Activated CD4-positive, alpha-beta T cell treated with anti-CD3 and anti-CD28 coated beads for 36 hours (primary cell): ENCODE data around the gene ZNF787. TPM values are rescaled to one million over a fixed set of nuclear protein-coding genes. Genes with fewer than 3 reads are reported as not detected.
"Not testable (repeated sequence)": the region's sequence is repeated elsewhere in the genome, so short reads cannot be mapped to it uniquely, and the experiment has no call there.

ENCODE experiments used
- ATAC-seq: fragments of 200-7000 bp; cut with Tn5 transposase; one replicate; pipeline ENCODE4 v1.10.0; 2021; ENCODE audit warnings: mild to moderate bottlenecking, moderate library complexity
- CTCF ChIA-PET: fragments of 350-600 bp; sonication (Branson Sonifier 250); formaldehyde crosslinking; loops from one replicate; lab custom pipeline; 2021; ENCODE audit warnings: antibody characterized with exemption; lab: Charles Lee
- POLR2A ChIA-PET: fragments of 350-600 bp; sonication (Branson Sonifier 250); formaldehyde crosslinking; loops from one replicate; lab custom pipeline; 2021; ENCODE audit warnings: antibody characterized with exemption, inconsistent platforms; lab: Charles Lee
- DNase-seq: peaks from one replicate; pipeline ENCODE4 v3.0.0-alpha.2; 2020
- H3K27ac Mint-ChIP-seq: one replicate; pipeline ENCODE4 v1.8.0; 2021; ENCODE audit warnings: mixed read lengths
- H3K27me3 Mint-ChIP-seq: one replicate; pipeline ENCODE4 v1.8.0; 2021; ENCODE audit warnings: mixed read lengths
- H3K36me3 Mint-ChIP-seq: one replicate; pipeline ENCODE4 v1.8.0; 2021; ENCODE audit warnings: low read depth, mixed read lengths
- H3K4me1 Mint-ChIP-seq: one replicate; pipeline ENCODE4 v1.8.0; 2021; ENCODE audit warnings: mixed read lengths
- H3K4me3 Mint-ChIP-seq: one replicate; pipeline ENCODE4 v1.8.0; 2021; ENCODE audit warnings: mild to moderate bottlenecking, moderate library complexity, mixed read lengths
- H3K9me3 Mint-ChIP-seq: one replicate; pipeline ENCODE4 v1.8.0; 2021; ENCODE audit warnings: low read depth, mixed read lengths
- intact Hi-C, 2 experiments: fragments of 100-400 bp; cut with DNase I in 1 of 2; cut with micrococcal nuclease in 1 of 2; formaldehyde crosslinking; loops; one replicate each; pipeline versions ENCODE4 v1.14.2 to v1.15.1; 2022 to 2024; cut with DNase I, micrococcal nuclease
- total RNA-seq, 2 experiments: library from RNA; stranded (reverse); gene quantifications; one replicate each; pipeline ENCODE4 v1.2.3, GENCODE V29; 2021

ZNF787 gene
- total RNA-seq, 2 experiments from 2014 or later: 27.6 to 28.4 TPM

DNA sequence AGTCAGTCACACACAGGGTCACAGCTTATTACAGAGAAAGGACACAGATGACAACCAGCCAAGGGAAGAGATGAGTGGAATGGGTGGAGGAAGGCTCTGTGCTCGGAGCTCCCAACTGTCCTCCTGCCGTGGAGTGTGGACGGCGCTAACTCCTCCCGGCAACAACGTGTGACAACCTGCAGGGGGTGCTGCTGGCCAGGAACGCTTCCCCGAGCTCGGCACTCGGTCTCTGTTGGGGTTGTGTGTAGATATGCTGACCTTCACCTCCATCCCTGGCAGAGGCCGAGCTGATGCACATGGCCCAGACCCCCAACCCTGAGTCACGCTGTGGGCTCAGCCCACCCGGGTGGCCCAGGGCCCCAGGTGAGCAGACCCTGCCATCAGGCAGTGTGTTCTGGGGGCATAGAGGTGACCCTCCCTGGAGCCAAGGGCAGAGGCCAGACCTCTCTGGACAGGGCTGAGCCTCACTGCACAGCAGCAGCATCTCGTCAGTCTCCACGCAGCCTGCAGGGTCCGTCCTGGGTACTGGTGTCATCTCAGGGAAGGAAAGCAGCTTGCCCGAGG lies 34.1 kb upstream of the ZNF787 start:
- intact Hi-C loops: no loop called here
- Mint-ChIP-seq H3K4me3 (no peak overlapping the region), H3K27ac (no peak overlapping the region), H3K9me3 (no peaks in the 10 kb centered on the region), H3K4me1 (peaks cover 14% of the 10 kb centered on the region), H3K27me3 (no peaks in the 10 kb centered on the region), H3K36me3 (peaks cover 42% of the 10 kb centered on the region)
- ATAC-seq: no peak
- DNase-seq: peak; percentile 39
- ChIA-PET POLR2A (no interaction called here), CTCF (interaction anchor here (0.8 to 1.0 kb wide), 2 partner anchors 14 to 74 kb away, joined by 3 read pairs; no protein-coding TSS in a partner anchor)

DNA sequence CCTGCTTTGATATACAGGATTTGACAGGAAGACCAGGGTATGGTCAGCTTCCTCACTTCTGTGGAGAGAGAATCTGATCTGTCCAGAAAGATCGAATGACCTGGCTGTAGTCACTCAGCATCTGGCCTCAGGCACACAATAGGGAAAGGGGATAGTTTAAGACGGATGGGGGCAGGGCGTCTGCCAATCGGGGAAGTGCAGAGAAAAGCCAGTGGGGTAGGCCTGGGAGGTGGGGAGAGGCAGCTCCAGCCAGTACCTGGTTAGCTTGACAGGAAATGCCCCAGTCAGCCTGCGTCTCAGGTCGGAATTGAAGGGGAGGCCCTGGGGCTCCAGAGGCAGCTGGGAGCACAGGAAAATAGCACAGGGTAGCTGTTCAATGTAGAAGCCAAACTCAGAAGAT lies 32.4 kb upstream of the ZNF787 start:
- Mint-ChIP-seq H3K9me3 (no peaks in the 10 kb centered on the region), H3K4me1 (peaks cover 14% of the 10 kb centered on the region), H3K27ac (peak overlapping the region; percentile 79), H3K4me3 (no peak overlapping the region), H3K27me3 (no peaks in the 10 kb centered on the region), H3K36me3 (peaks cover 42% of the 10 kb centered on the region)
- DNase-seq (no peak), ATAC-seq (no peak)
- CTCF ChIA-PET: no interaction called here
- POLR2A ChIA-PET: no interaction called here
- intact Hi-C loops: no loop called here

DNA sequence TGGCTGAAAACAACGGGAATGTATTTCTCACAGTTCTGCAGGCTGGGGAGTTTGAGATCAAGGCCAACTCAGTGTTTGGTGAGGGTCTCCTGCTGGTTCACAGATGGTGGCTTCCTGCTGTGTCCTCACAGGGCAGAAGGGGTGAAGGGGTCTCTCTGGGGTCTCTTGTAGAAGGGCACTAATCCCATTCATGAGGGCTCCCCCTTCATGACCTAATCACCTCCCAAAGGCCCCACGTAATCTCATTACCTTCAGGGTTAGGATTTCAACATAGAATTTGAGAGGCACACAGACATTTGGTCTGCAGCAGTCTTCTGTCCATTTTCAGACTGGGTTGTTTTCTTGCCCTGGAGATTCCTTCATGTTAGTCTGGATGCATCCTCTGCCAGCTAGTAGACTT lies 31.5 kb upstream of the ZNF787 start:
- Mint-ChIP-seq H3K27ac (peak overlapping the region; percentile 3), H3K36me3 (peaks cover 43% of the 10 kb centered on the region), H3K4me3 (no peak overlapping the region), H3K4me1 (peaks cover 14% of the 10 kb centered on the region), H3K9me3 (no peaks in the 10 kb centered on the region), H3K27me3 (no peaks in the 10 kb centered on the region)
- POLR2A ChIA-PET: no interaction called here
- DNase-seq (no peak), ATAC-seq (no peak)
- intact Hi-C loops: no loop called here
- CTCF ChIA-PET: no interaction called here

DNA sequence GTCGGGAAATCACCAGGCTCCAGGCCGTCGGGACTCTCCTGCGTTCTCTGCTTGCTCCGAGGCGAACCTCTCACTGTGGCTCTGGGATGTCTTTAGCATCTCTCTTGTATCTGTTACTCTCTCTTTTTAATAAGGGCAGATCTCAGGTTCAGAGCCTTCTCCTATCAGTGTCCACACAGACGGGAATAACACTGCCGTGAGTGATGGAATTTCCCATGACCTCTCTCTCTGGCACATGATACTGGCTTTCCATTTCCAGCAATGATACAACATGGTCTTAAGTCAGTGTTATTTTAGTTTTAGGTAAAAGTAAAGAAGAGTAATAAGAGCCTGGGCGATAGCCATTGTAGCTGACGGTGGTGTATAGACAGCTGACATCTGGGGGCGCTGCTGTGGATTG lies 29.3 kb upstream of the ZNF787 start:
- CTCF ChIA-PET: interaction anchor here (0.7 kb wide), 1 partner anchor 60 kb away, joined by 3 read pairs; no protein-coding TSS in a partner anchor
- intact Hi-C loops: no loop called here
- POLR2A ChIA-PET: no interaction called here

DNA sequence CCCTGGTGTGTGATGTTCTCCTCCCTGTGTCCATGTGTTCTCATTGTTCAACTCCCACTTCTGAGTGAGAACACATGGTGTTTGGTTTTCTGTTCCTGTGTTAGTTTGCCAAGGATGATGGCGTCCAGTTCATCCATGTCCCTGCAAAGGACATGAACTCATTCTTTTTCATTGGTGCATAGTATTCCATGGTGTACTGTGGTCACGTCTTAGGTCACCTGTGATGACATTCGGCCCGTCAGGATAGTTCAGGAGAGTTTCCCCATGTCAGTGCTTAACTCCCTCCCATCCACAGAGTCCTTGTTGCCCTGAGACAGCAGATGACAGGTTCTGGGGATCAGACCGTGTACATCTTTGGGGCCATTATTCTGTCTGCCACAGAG lies 28.6 kb upstream of the ZNF787 start:
- intact Hi-C loops: no loop called here
- H3K27ac Mint-ChIP-seq: no peak overlapping the region
- no peaks in the 10 kb centered on the region for H3K9me3 Mint-ChIP-seq
- no peak overlapping the region for H3K4me3 Mint-ChIP-seq
- H3K27me3 Mint-ChIP-seq: no peaks in the 10 kb centered on the region
- DNase-seq: no peak
- ChIA-PET CTCF (no interaction called here), POLR2A (no interaction called here)
- peaks cover 16% of the 10 kb centered on the region for H3K4me1 Mint-ChIP-seq
- no peak for ATAC-seq
- peaks cover 24% of the 10 kb centered on the region for H3K36me3 Mint-ChIP-seq

More for the DNA sequence above, 29.3 kb upstream of the ZNF787 start:
- H3K27ac Mint-ChIP-seq: peak overlapping the region; percentile 47
- H3K36me3 Mint-ChIP-seq: peaks cover 28% of the 10 kb centered on the region
- peaks cover 14% of the 10 kb centered on the region for H3K4me1 Mint-ChIP-seq
- no peaks in the 10 kb centered on the region for H3K9me3 Mint-ChIP-seq
- ATAC-seq: no peak
- DNase-seq: no peak
- H3K27me3 Mint-ChIP-seq: no peaks in the 10 kb centered on the region
- no peak overlapping the region for H3K4me3 Mint-ChIP-seq

DNA sequence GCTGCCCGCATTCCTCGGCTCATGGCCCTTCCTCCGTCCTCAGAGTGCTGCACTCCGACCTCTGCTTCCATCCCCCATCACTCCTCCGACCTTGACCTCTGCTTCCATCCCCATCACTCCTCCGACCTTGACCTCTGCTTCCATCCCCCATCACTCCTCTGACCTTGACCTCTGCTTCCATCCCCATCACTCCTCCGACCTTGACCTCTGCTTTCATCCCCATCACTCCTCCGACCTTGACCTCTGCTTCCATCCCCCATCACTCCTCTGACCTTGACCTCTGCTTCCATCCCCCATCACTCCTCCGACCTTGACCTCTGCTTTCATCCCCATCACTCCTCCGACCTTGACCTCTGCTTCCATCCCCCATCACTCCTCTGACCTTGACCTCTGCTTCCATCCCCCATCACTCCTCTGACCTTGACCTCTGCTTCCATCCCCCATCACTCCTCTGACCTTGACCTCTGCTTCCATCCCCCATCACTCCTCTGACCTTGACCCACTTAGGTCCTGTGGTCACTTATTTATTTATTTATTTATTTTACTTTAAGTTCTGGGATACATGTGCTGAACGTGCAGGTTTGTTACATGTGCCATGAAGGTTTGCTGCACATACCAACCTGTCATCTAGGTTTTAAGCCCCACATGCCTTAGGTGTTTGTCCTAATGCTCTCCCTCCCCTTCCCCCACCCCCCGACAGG lies 28.0 kb upstream of the ZNF787 start:
- H3K9me3 Mint-ChIP-seq, H3K4me3 Mint-ChIP-seq, ATAC-seq, POLR2A ChIA-PET, H3K27ac Mint-ChIP-seq, CTCF ChIA-PET, H3K27me3 Mint-ChIP-seq, DNase-seq, intact Hi-C loops: not testable (repeated sequence)
- Mint-ChIP-seq H3K4me1 (peaks cover 18% of the 10 kb centered on the region), H3K36me3 (peaks cover 23% of the 10 kb centered on the region)

DNA sequence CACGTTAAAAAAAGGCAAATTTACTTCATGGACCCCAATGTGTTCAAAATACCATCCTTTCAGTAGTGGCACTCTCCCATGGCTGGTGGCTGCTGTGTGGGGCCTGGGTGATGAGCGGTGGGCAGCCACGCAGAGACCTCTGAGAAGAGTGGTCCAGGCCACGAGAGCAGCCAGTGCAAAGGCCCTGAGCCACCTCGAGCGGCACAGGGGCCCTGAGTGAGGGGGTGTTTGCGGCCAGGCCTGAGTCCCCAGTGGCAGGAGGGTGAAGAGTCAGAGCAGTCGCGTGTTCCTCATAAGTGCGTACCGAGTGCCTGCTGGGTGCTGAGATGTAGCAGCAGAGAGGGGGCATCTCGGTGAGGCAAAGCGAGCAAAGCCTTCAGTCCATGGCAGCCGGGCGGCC lies 27.0 kb upstream of the ZNF787 start:
- H3K27me3 Mint-ChIP-seq: no peaks in the 10 kb centered on the region
- H3K4me1 Mint-ChIP-seq: peaks cover 15% of the 10 kb centered on the region
- no peak for DNase-seq
- peaks cover 19% of the 10 kb centered on the region for H3K36me3 Mint-ChIP-seq
- ChIA-PET CTCF (no interaction called here), POLR2A (no interaction called here)
- ATAC-seq: no peak
- H3K9me3 Mint-ChIP-seq: no peaks in the 10 kb centered on the region
- intact Hi-C loops: no loop called here
- no peak overlapping the region for H3K4me3 Mint-ChIP-seq
- no peak overlapping the region for H3K27ac Mint-ChIP-seq

DNA sequence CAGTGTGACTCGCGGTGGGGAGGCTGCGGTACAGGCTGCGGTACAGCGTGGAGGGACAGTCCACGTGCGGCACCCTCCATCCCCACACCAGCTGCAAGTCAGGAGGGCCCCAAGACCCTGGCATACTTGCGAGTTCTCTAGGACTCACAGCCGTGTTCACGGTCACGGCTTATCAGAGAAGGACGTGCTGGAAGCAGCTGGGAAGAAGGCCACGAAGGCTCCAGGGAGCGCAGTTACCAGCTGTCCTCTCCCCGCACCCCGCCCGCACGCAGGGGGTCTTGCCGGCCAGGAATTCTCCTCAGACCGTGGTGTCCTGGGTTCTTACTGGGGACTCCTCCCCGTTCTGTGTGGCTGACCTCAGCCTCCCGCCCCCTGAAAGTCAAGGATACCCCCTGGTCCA lies 26.2 kb upstream of the ZNF787 start:
- H3K27me3 Mint-ChIP-seq: no peaks in the 10 kb centered on the region
- ChIA-PET POLR2A (no interaction called here), CTCF (no interaction called here)
- ATAC-seq: no peak
- intact Hi-C loops: no loop called here
- peaks cover 19% of the 10 kb centered on the region for H3K4me1 Mint-ChIP-seq
- DNase-seq: no peak
- H3K36me3 Mint-ChIP-seq: peaks cover 19% of the 10 kb centered on the region
- no peak overlapping the region for H3K4me3 Mint-ChIP-seq
- no peaks in the 10 kb centered on the region for H3K9me3 Mint-ChIP-seq
- H3K27ac Mint-ChIP-seq: no peak overlapping the region

DNA sequence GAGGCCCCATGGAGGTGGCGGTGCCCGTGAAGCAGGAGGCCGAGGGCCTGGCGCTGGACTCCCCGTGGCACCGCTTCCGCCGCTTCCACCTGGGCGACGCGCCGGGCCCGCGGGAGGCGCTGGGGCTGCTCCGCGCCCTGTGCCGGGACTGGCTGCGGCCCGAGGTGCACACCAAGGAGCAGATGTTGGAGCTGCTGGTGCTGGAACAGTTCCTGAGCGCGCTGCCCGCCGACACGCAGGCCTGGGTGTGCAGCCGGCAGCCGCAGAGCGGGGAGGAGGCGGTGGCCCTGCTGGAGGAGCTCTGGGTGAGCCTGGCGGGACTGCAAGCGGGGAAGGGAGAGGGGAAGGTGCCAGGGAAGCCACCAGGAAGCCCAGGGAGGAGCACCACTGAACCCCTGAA lies 25.8 kb upstream of the ZNF787 start:
- H3K27me3 Mint-ChIP-seq: no peaks in the 10 kb centered on the region
- no peak overlapping the region for H3K4me3 Mint-ChIP-seq
- H3K27ac Mint-ChIP-seq: no peak overlapping the region
- POLR2A ChIA-PET: no interaction called here
- no peak for DNase-seq
- ATAC-seq: no peak
- CTCF ChIA-PET: no interaction called here
- H3K36me3 Mint-ChIP-seq: peaks cover 19% of the 10 kb centered on the region
- no peaks in the 10 kb centered on the region for H3K9me3 Mint-ChIP-seq
- intact Hi-C loops: no loop called here
- peaks cover 23% of the 10 kb centered on the region for H3K4me1 Mint-ChIP-seq

DNA sequence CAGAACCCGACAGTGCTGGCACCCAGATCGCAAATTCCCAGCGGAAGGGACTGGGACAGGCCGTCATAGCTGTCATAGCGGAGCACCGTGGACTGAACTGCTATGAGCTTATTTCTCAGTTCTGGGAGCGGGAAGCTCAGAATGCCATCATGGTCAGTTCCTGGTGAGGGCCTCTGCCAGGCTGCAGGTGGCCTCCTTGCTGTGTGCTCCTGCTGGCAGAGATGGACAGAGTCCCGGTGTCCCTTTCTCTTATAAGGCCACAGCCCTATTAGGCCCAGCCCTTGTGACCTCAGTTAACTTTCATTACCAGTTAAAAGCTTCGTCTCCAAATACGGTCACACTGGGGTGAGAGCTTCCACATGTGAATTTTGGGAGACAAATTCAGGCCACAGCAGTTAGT lies 24.6 kb upstream of the ZNF787 start:
- intact Hi-C loops: no loop called here
- CTCF ChIA-PET: interaction anchor here (0.6 kb wide), 2 partner anchors 985 to 1233 kb away, joined by 3 read pairs; no protein-coding TSS in a partner anchor

DNA sequence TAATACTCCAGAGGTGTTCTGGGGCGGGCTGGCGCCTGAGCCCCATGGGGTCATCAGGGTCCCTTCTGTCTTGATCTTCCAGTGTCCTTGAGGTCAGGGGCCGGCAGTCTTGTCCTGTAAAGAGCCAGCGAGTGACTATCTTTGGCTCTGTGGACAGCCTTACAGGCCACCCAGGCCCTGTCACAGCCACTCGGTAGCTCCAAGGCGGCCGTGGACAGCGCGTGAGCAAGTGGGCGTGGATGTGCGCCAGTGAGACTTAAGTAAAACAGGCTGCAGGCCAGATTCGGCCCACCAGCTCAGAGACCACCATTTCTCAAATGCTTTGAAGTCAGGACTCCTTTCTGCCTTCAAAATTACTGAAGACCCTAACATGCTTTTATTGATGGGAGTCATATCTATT lies 23.7 kb upstream of the ZNF787 start:
- Mint-ChIP-seq H3K36me3 (peaks cover 15% of the 10 kb centered on the region), H3K27me3 (no peaks in the 10 kb centered on the region), H3K4me1 (peaks cover 29% of the 10 kb centered on the region), H3K4me3 (no peak overlapping the region), H3K27ac (no peak overlapping the region), H3K9me3 (no peaks in the 10 kb centered on the region)
- intact Hi-C loops: no loop called here
- POLR2A ChIA-PET: interaction anchor here (1.4 kb wide), 1 partner anchor 24 kb away, joined by 3 read pairs; the partner anchor contains the start of gene ZNF787
- CTCF ChIA-PET: no interaction called here
- ATAC-seq: no peak
- DNase-seq: no peak

More for the DNA sequence above, 24.6 kb upstream of the ZNF787 start:
- Mint-ChIP-seq H3K36me3 (peaks cover 19% of the 10 kb centered on the region), H3K27ac (no peak overlapping the region), H3K4me3 (no peak overlapping the region), H3K27me3 (no peaks in the 10 kb centered on the region), H3K9me3 (no peaks in the 10 kb centered on the region), H3K4me1 (peaks cover 25% of the 10 kb centered on the region)
- DNase-seq (no peak), ATAC-seq (no peak)
- POLR2A ChIA-PET: interaction anchor here (1.4 kb wide), 1 partner anchor 25 kb away, joined by 3 read pairs; the partner anchor contains the start of gene ZNF787

DNA sequence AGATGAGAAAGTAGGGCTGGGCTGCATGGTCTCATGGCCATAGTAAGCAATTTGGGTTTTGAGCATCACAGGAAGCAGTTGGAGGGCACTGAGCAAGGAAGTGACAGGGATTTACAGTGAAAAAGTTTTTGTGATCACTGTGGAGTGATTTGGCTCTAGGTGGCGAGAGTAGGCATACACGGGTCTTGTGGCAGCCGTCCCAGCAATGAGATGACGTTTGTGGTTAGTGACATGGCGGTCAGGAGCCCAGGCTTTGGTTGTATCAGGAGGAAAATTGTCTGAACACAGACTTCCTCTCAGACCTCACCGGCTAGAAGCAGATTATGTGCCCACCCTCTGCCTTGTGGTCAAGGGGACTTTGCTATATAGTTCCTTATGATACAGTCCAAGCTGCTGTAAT lies 23.3 kb upstream of the ZNF787 start:
- no peak overlapping the region for H3K4me3 Mint-ChIP-seq
- ChIA-PET POLR2A (no interaction called here), CTCF (no interaction called here)
- intact Hi-C loops: no loop called here
- no peaks in the 10 kb centered on the region for H3K9me3 Mint-ChIP-seq
- peaks cover 11% of the 10 kb centered on the region for H3K36me3 Mint-ChIP-seq
- peaks cover 31% of the 10 kb centered on the region for H3K4me1 Mint-ChIP-seq
- H3K27me3 Mint-ChIP-seq: no peaks in the 10 kb centered on the region
- ATAC-seq (no peak), DNase-seq (no peak)
- H3K27ac Mint-ChIP-seq: no peak overlapping the region
